HG03521 (cell line): ENCODE results near the gene RHOG.

Experiments
- ATAC-seq: cut with Tn5 transposase; IDR thresholded peaks from one replicate; pipeline ENCODE4 v1.9.1; 2021; ENCODE audit warnings: mild to moderate bottlenecking, moderate library complexity; ENCODE audit not compliant: unreplicated experiment

RHOG gene

DNA sequence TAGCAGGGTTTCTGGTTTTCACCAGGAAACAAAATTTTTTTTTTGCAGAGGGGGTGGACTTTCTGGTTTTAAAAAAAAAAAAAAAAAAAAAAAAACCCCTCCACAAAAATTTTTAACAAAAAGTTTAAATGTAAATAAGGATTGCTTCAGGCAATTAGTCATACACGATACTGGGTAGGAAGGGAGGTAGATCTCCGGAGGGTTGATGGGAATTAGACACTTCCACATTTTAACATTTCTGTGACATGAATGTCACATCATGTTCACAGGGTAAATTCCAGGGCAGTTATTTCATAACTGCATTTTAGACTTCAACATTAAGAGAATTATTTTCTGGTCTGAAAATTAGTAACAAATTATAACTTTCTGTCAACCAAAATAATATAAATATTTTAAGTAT is 59.3 kb downstream of the RHOG start:
- no peak for ATAC-seq
